Karpas-422 (cell line): ENCODE data around the gene SHC3. TPM values are rescaled to one million over a fixed set of nuclear protein-coding genes. Genes with fewer than 3 reads are reported as not detected.

ENCODE experiments used
- DNase-seq: peaks from one replicate; pipeline ENCODE4 v3.0.0-alpha.2; 2015
- H2AFZ ChIP-seq: fragments of 200-600 bp; sonication (generic); 2 replicates; pipeline ENCODE4 v1.6.1; 2014; ENCODE audit warnings: antibody characterized with exemption, low read length, mixed read lengths
- H3K27ac ChIP-seq: fragments of 200-600 bp; sonication (generic); 2 replicates; pipeline ENCODE4 v1.5.1; 2014; ENCODE audit warnings: mild to moderate bottlenecking, low read length, moderate library complexity
- H3K27me3 ChIP-seq: fragments of 200-600 bp; sonication (generic); 2 replicates; pipeline ENCODE4 v1.6.1; 2014; ENCODE audit warnings: low read length, mixed read lengths
- H3K36me3 ChIP-seq: fragments of 200-600 bp; sonication (generic); 2 replicates; pipeline ENCODE4 v1.6.1; 2014; ENCODE audit warnings: low read length, mixed read lengths; ENCODE audit not compliant: insufficient read depth
- H3K4me1 ChIP-seq: fragments of 200-600 bp; sonication (generic); 2 replicates; pipeline ENCODE4 v1.6.1; 2014; ENCODE audit warnings: mild to moderate bottlenecking, low read length, mixed read lengths
- H3K4me2 ChIP-seq: fragments of 200-600 bp; sonication (generic); 2 replicates; pipeline ENCODE4 v1.6.1; 2014; ENCODE audit warnings: low read length, low read depth, mild to moderate bottlenecking; ENCODE audit not compliant: poor library complexity, severe bottlenecking
- H3K4me3 ChIP-seq: fragments of 200-600 bp; sonication (generic); 2 replicates; pipeline ENCODE4 v1.5.1; 2014; ENCODE audit warnings: mild to moderate bottlenecking, antibody characterized with exemption, low read length, mixed read lengths
- H3K79me2 ChIP-seq: fragments of 200-600 bp; sonication (generic); 2 replicates; pipeline ENCODE4 v1.6.1; 2014; ENCODE audit warnings: mild to moderate bottlenecking, low read length, mixed read lengths
- H3K9ac ChIP-seq: fragments of 200-600 bp; sonication (generic); 2 replicates; pipeline ENCODE4 v1.6.0; 2014; ENCODE audit warnings: low read length
- H3K9me2 ChIP-seq: fragments of 200-600 bp; sonication (generic), shearing (Covaris generic); replicated peaks from 2 replicates; pipeline ENCODE4 v1.6.0; 2014; ENCODE audit warnings: mild to moderate bottlenecking, low read length, moderate library complexity; ENCODE audit not compliant: insufficient read depth
- H3K9me3 ChIP-seq: fragments of 300-700, 200-600 bp; sonication (generic); 2 replicates; pipeline ENCODE4 v1.6.1; 2014; ENCODE audit warnings: low read length, mixed read lengths
- H4K20me1 ChIP-seq: fragments of 200-600 bp; sonication (generic); 2 replicates; pipeline ENCODE4 v1.6.1; 2014; ENCODE audit warnings: mild to moderate bottlenecking, antibody characterized with exemption, low read length, low read depth; ENCODE audit not compliant: insufficient read depth
- total RNA-seq: library from RNA; depleted of rRNA; stranded (reverse); fragments of >200 nt; shearing (Covaris generic); gene quantifications from 2 replicates; pipeline ENCODE4 v1.2.3, GENCODE V29; 2014; ENCODE audit warnings: low replicate concordance

The SHC3 gene
- total RNA-seq, 1 experiment from 2014 or later: not detected

DNA sequence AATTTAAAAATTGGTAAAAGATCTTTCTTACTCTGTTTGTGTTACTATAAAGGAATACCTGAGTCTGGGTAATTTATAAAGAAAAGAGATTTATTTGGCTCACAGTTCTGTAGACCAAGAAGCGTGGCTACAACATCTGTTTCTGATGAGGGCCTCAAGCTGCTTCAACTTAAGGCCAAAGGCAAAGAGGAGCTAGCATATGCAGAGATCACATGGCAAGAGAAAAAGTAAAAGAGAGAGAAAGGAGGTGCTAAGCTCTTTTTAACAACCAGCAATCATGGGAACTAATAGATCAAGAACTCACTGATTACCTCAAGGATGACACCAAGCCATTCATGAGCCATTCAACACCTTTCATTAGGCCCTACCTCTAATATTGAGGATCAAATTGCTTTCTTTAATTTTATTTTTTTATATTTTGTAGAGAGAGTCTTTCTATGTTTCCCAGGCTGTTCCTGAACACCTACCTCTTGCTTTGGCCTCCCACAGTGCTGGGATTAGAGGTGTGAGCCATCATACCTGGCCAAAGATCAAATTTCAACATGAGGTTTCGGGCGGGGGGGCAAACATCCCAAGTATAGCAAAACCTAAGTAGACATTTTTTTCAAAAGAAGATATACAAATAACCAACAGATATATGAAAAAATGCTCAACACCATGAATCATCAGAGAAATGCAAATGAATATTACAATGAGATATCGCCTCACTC is 16.0 kb upstream of the SHC3 start:
- Histone ChIP-seq H3K9ac (no peak overlapping the region), H3K4me2 (no peak overlapping the region), H4K20me1 (no peaks in the 10 kb centered on the region), H3K9me3 (no peaks in the 10 kb centered on the region), H3K9me2 (no peaks in the 10 kb centered on the region), H3K4me3 (no peak overlapping the region), H3K4me1 (no peaks in the 10 kb centered on the region), H2AFZ (no peak overlapping the region), H3K36me3 (no peaks in the 10 kb centered on the region), H3K27me3 (no peaks in the 10 kb centered on the region), H3K79me2 (no peaks in the 10 kb centered on the region), H3K27ac (no peak overlapping the region)
- no peak for DNase-seq

- Histone ChIP-seq H3K27me3 (no peaks in the 10 kb centered on the region), H3K4me3 (no peak overlapping the region), H3K9me2 (no peaks in the 10 kb centered on the region), H3K4me2 (no peak overlapping the region), H3K9ac (no peak overlapping the region), H2AFZ (no peak overlapping the region), H3K79me2 (no peaks in the 10 kb centered on the region), H3K4me1 (no peaks in the 10 kb centered on the region), H3K27ac (no peak overlapping the region), H4K20me1 (no peaks in the 10 kb centered on the region), H3K36me3 (no peaks in the 10 kb centered on the region), H3K9me3 (no peaks in the 10 kb centered on the region)
- no peak for DNase-seq
These were observed 12.4 kb upstream of the SHC3 start for GRCh38 chr9:89191004-89191403.

GRCh38 chr9:89189215-89189614 is 10.6 kb upstream of the SHC3 start:
- no peak for DNase-seq
- H3K9me3 ChIP-seq: no peaks in the 10 kb centered on the region
- no peak overlapping the region for H3K9ac ChIP-seq
- H2AFZ ChIP-seq: no peak overlapping the region
- no peaks in the 10 kb centered on the region for H3K79me2 ChIP-seq
- H3K27ac ChIP-seq: no peak overlapping the region
- H3K27me3 ChIP-seq: no peaks in the 10 kb centered on the region
- H3K4me3 ChIP-seq: no peak overlapping the region
- H3K36me3 ChIP-seq: no peaks in the 10 kb centered on the region
- no peaks in the 10 kb centered on the region for H3K4me1 ChIP-seq
- H3K4me2 ChIP-seq: no peak overlapping the region
- H3K9me2 ChIP-seq: no peaks in the 10 kb centered on the region
- H4K20me1 ChIP-seq: no peaks in the 10 kb centered on the region

DNA sequence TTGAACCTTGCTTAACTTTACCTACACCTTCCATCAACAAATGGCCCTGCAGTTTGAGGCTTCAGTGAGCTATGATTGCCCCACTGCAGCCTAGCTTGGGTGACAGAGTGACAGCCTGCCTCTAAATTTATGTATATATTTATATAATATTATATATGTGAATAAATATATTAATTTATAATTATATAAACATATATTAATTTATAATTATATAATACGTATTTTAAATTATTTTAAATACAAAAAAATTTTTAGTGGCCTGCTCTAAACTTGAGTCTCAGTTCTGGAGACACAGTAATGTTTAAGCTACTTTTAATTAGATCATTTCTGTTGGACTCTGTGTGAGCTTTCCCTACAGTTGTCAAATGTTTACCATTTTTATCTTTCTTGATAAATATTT is 9.3 kb upstream of the SHC3 start:
- Histone ChIP-seq H3K79me2 (no peaks in the 10 kb centered on the region), H3K4me1 (no peaks in the 10 kb centered on the region), H3K4me2 (no peak overlapping the region), H3K4me3 (no peak overlapping the region), H3K27ac (no peak overlapping the region), H3K9ac (no peak overlapping the region), H3K36me3 (no peaks in the 10 kb centered on the region), H3K27me3 (no peaks in the 10 kb centered on the region), H4K20me1 (no peaks in the 10 kb centered on the region), H3K9me2 (no peaks in the 10 kb centered on the region), H3K9me3 (no peaks in the 10 kb centered on the region), H2AFZ (no peak overlapping the region)
- DNase-seq: no peak

DNA sequence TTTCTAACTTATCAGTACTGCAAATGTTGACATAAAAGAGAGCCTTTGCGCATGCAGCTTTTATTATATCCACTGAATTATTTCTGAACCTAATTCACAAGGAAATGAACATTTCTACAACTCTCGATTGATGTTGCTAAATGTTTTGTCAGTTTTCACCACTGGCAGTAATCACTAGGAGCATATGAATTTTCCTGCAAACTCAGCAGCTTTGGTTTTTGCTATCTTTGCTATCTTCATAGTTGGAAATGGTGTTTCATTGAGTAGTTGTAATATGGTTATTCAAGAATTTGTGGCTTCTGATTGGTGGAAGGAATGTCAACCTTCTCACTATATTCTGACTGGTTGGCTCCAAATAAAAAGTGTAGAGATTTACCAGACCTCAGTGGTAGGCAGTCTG is 8.9 kb upstream of the SHC3 start:
- Histone ChIP-seq H2AFZ (no peak overlapping the region), H4K20me1 (no peaks in the 10 kb centered on the region), H3K27ac (no peak overlapping the region), H3K4me2 (no peak overlapping the region), H3K36me3 (no peaks in the 10 kb centered on the region), H3K9me2 (no peaks in the 10 kb centered on the region), H3K27me3 (no peaks in the 10 kb centered on the region), H3K9me3 (no peaks in the 10 kb centered on the region), H3K4me1 (no peaks in the 10 kb centered on the region), H3K9ac (no peak overlapping the region), H3K79me2 (no peaks in the 10 kb centered on the region), H3K4me3 (no peak overlapping the region)
- no peak for DNase-seq

GRCh38 chr9:89186960-89187359 is 8.3 kb upstream of the SHC3 start:
- Histone ChIP-seq H3K4me1 (no peaks in the 10 kb centered on the region), H3K9me3 (no peaks in the 10 kb centered on the region), H2AFZ (no peak overlapping the region), H3K27ac (no peak overlapping the region), H3K27me3 (no peaks in the 10 kb centered on the region), H3K9me2 (no peaks in the 10 kb centered on the region), H3K4me3 (no peak overlapping the region), H3K79me2 (no peaks in the 10 kb centered on the region), H3K4me2 (no peak overlapping the region), H3K9ac (no peak overlapping the region), H3K36me3 (no peaks in the 10 kb centered on the region), H4K20me1 (no peaks in the 10 kb centered on the region)
- DNase-seq: no peak

DNA sequence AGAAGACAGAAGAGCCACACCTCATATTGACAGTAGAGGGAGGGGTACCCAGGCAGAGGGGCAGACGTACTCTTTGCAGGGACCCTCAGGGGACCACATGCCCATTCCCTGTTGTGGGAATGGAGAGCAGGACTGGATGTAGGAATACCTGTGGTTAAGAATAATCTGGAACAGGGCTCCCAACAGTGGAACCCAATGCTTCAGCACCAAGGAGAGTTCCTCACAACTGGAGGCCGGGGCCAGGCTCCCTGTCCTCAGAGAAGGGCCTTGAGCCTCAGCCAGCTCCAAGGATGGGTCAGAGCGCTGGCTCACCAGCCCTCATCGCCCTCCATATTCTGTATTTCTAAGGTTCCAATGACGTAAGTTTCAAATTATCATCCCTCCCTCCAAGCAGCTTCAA is 7.4 kb upstream of the SHC3 start:
- Histone ChIP-seq H3K4me1 (no peaks in the 10 kb centered on the region), H3K36me3 (no peaks in the 10 kb centered on the region), H4K20me1 (no peaks in the 10 kb centered on the region), H3K27me3 (no peaks in the 10 kb centered on the region), H3K4me2 (no peak overlapping the region), H3K9me3 (no peaks in the 10 kb centered on the region), H3K4me3 (no peak overlapping the region), H2AFZ (no peak overlapping the region), H3K27ac (no peak overlapping the region), H3K9me2 (no peaks in the 10 kb centered on the region), H3K79me2 (no peaks in the 10 kb centered on the region), H3K9ac (no peak overlapping the region)
- DNase-seq: peak; percentile 61

DNA sequence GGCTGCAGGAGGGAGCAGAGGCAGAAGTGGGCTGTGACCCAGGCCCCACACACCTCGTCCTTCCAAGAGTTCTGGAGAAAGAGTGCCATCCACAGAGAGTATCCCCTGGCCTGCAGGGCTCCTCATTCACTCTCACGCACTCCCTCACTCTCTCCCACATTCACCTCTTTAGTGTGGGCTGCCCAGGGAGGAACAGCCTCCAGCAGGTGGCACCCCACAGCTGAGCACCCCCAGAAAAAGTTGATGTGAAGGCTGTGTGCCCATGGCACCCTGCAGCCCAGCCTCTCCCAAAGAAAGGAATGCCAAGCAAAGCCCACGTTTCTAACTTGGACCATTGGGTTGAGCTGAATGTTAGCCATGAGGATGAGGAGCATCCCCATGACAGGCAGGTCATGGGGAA is 4.5 kb upstream of the SHC3 start:
- peak; percentile 74 for DNase-seq
- Histone ChIP-seq H3K9me3 (no peaks in the 10 kb centered on the region), H3K4me2 (no peak overlapping the region), H3K9ac (no peak overlapping the region), H3K36me3 (no peaks in the 10 kb centered on the region), H3K79me2 (no peaks in the 10 kb centered on the region), H3K9me2 (no peaks in the 10 kb centered on the region), H3K27ac (no peak overlapping the region), H3K27me3 (no peaks in the 10 kb centered on the region), H3K4me1 (no peaks in the 10 kb centered on the region), H2AFZ (no peak overlapping the region), H3K4me3 (no peak overlapping the region), H4K20me1 (no peaks in the 10 kb centered on the region)
